Neuronal stem cell (in vitro differentiated cells): ENCODE measurements around the gene FTCD. TPM values are rescaled to one million over a fixed set of nuclear protein-coding genes. Genes with fewer than 3 reads are reported as not detected.

Experiments
- DNase-seq: peaks from one replicate; pipeline ENCODE4 v3.0.0-alpha.2; 2013; ENCODE audit warnings: low spot score
- H2AFZ ChIP-seq: one replicate; pipeline ENCODE4 v1.6.1; 2013; ENCODE audit warnings: mild to moderate bottlenecking, low read length, inconsistent platforms
- H2AK5ac ChIP-seq: 2 replicates; pipeline ENCODE4 v1.6.1; 2013; ENCODE audit warnings: low read depth, mild to moderate bottlenecking, inconsistent platforms, low read length, moderate library complexity, mixed read lengths
- H2BK120ac ChIP-seq: 2 replicates; pipeline ENCODE4 v1.6.1; 2013; ENCODE audit warnings: low read depth, mild to moderate bottlenecking, inconsistent platforms, low read length, moderate library complexity, mixed read lengths
- H2BK12ac ChIP-seq: one replicate; pipeline ENCODE4 v1.6.1; 2013; ENCODE audit warnings: low read length, inconsistent platforms
- H2BK15ac ChIP-seq: 2 replicates; pipeline ENCODE4 v1.6.1; 2013; ENCODE audit warnings: mild to moderate bottlenecking, low read length, inconsistent platforms, mixed read lengths
- H2BK5ac ChIP-seq: one replicate; pipeline ENCODE4 v1.6.1; 2013; ENCODE audit warnings: inconsistent platforms, mild to moderate bottlenecking, low read length, moderate library complexity
- H3K14ac ChIP-seq: one replicate; pipeline ENCODE4 v1.6.1; 2013; ENCODE audit warnings: low read length, inconsistent platforms
- H3K18ac ChIP-seq: 2 replicates; pipeline ENCODE4 v1.6.1; 2013; ENCODE audit warnings: low read length, inconsistent platforms
- H3K23ac ChIP-seq: 2 replicates; pipeline ENCODE4 v1.6.1; 2013; ENCODE audit warnings: low read depth, mild to moderate bottlenecking, mixed read lengths, low read length, inconsistent platforms; ENCODE audit not compliant: poor library complexity
- H3K27ac ChIP-seq: replicated peaks from 3 replicates; pipeline ENCODE4 v1.5.1; 2013; ENCODE audit warnings: low read length, inconsistent platforms
- H3K27me3 ChIP-seq, 3 experiments: 2 replicates each; pipeline ENCODE4 v1.6.1; 2013; ENCODE audit warnings: low read length in 3 of 3, mild to moderate bottlenecking in 2 of 3, inconsistent platforms in 1 of 3, low read depth in 1 of 3, mixed read lengths in 1 of 3, moderate library complexity in 1 of 3; ENCODE audit not compliant: control insufficient read depth in 3 of 3, insufficient read depth in 3 of 3
- H3K36me3 ChIP-seq, 2 donors: replicated peaks in 1 of 2; 2 replicates each; pipeline ENCODE4 v1.6.1; 2013; ENCODE audit warnings: low read length in 2 of 2; ENCODE audit not compliant: control insufficient read depth in 2 of 2, insufficient read depth in 2 of 2
- H3K4ac ChIP-seq: 2 replicates; pipeline ENCODE4 v1.6.1; 2013; ENCODE audit warnings: inconsistent platforms, mild to moderate bottlenecking, low read length, moderate library complexity
- H3K4me1 ChIP-seq, 2 donors: 1 replicate in 1 of 2; 2 replicates in 1 of 2; pipeline ENCODE4 v1.6.1; 2013; ENCODE audit warnings: low read length in 2 of 2, low read depth in 1 of 2; ENCODE audit not compliant: control insufficient read depth in 2 of 2, insufficient read depth in 1 of 2
- H3K4me2 ChIP-seq: one replicate; pipeline ENCODE4 v1.6.1; 2013; ENCODE audit warnings: mild to moderate bottlenecking, low read length, inconsistent platforms; ENCODE audit not compliant: insufficient read depth, poor library complexity, severe bottlenecking
- H3K4me3 ChIP-seq, 2 donors: 2 replicates each; pipeline ENCODE4 v1.5.1; 2013; ENCODE audit warnings: low read length in 2 of 2, mild to moderate bottlenecking in 2 of 2, inconsistent platforms in 1 of 2, moderate library complexity in 1 of 2
- H3K79me1 ChIP-seq: one replicate; pipeline ENCODE4 v1.6.1; 2013; ENCODE audit warnings: low read depth, mild to moderate bottlenecking, inconsistent platforms, low read length, moderate library complexity
- H3K9ac ChIP-seq: one replicate; pipeline ENCODE4 v1.6.1; 2013; ENCODE audit warnings: mild to moderate bottlenecking, low read depth, low read length, inconsistent platforms; ENCODE audit not compliant: poor library complexity
- H3K9me3 ChIP-seq, 2 donors: replicated peaks in 1 of 2; 2 replicates each; pipeline versions ENCODE3 to v1.6.1; 2013; ENCODE audit warnings: low read length in 2 of 2, mild to moderate bottlenecking in 2 of 2, inconsistent platforms in 1 of 2, low read depth in 1 of 2, mixed read lengths in 1 of 2, moderate library complexity in 1 of 2; ENCODE audit not compliant: control insufficient read depth in 2 of 2, insufficient read depth in 1 of 2
- H4K8ac ChIP-seq: one replicate; pipeline ENCODE4 v1.6.1; 2013; ENCODE audit warnings: low read depth, mild to moderate bottlenecking, inconsistent platforms, low read length, moderate library complexity
- H4K91ac ChIP-seq: one replicate; pipeline ENCODE4 v1.6.1; 2013; ENCODE audit warnings: low read length, low read depth, mild to moderate bottlenecking, inconsistent platforms; ENCODE audit not compliant: poor library complexity
- whole genome bisulfite sequencing, 2 donors: extraction: QIAGEN DNeasy Blood & Tissue Kit; methylation state at CpG; one replicate each; pipeline ENCODE4 v1.1.7; 2013; ENCODE audit warnings: missing lambda C conversion rate in 2 of 2, mixed read lengths in 1 of 2; ENCODE audit not compliant: insufficient read length in 2 of 2, insufficient replicate concordance in 1 of 2; ENCODE audit errors: extremely low coverage in 2 of 2; 5-methylcytosine and 5-hydroxymethylcytosine counted together
- polyA plus RNA-seq, 2 experiments: library from polyadenylated mRNA; stranded (reverse); fragments of 200-250 nt; gene quantifications; one replicate each; pipeline ENCODE4 v1.2.3, GENCODE V29; 2013

Gene FTCD, protein sequence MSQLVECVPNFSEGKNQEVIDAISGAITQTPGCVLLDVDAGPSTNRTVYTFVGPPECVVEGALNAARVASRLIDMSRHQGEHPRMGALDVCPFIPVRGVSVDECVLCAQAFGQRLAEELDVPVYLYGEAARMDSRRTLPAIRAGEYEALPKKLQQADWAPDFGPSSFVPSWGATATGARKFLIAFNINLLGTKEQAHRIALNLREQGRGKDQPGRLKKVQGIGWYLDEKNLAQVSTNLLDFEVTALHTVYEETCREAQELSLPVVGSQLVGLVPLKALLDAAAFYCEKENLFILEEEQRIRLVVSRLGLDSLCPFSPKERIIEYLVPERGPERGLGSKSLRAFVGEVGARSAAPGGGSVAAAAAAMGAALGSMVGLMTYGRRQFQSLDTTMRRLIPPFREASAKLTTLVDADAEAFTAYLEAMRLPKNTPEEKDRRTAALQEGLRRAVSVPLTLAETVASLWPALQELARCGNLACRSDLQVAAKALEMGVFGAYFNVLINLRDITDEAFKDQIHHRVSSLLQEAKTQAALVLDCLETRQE
- 2.1 TPM for polyA plus RNA-seq (2013, experiment 1 of 2)
- 2.0 TPM for polyA plus RNA-seq (2013, experiment 2 of 2)

DNA sequence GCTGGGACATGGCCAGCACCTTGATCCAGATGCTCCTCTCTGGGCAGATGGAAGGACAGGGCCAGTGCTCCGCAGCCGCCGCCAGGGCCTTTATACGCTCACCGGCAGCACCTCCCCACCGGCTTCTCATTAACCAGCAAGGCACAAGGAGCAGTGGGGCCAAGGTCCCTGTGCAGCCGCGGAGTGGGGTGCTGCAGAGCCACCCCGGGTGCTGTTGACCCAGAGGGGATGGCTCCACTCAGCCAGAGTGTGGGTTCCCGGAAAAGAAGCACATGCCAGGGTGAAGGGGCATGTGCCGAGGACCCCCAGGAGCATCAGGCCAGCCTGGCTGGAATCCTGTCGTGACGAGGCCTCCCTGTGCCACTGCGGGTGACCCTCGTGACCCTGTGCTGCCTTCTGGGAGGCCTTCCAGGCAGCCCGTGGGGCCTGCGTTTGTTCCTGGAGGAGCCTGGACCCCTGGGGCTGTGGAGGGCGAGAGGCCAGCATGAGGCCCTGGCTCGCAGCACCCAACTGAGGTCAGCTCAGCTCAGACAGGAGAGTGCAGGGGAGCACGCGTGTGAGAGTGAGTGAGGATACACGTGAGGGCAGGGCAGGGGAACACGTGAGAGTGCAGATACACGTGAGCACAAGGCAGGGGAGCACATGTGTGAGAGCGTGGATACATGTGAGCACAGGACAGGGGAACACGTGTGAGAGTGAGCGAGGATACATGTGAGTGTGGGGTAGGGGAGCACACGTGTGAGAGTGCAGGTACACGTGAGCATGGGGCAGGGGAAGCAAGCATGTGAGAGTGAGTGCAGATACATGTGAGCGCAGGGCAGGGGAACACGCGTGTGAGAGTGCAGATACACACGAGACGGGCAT is at the start of gene FTCD:
Gene FTCD, minus strand, starts transcription at position 66 of the 864 bp plus-strand sequence. Its CDS starts 56 bp downstream, at position 10.
- Histone ChIP-seq H2BK120ac (no peak within 1 kb of the TSS), H3K4me3 (peak within 1 kb of the TSS in 1 of 2 donors; percentile 33), H3K4me1 (peaks cover 15 to 25% of the 10 kb centered on the region in 2 donors), H2BK15ac (peak within 1 kb of the TSS; percentile 97), H3K4ac (peak within 1 kb of the TSS; percentile 84), H4K91ac (peak within 1 kb of the TSS; percentile 43), H3K27me3 (no peaks in the 10 kb centered on the region), H3K36me3 (peaks cover 0 to 4% of the 10 kb centered on the region in 2 donors), H2BK5ac (peak within 1 kb of the TSS; percentile 90), H2AFZ (no peak within 1 kb of the TSS), H3K18ac (peak within 1 kb of the TSS; percentile 87), H3K4me2 (no peak within 1 kb of the TSS), H4K8ac (peak within 1 kb of the TSS; percentile 96), H3K79me1 (peaks cover 6% of the 10 kb centered on the region), H3K9ac (peak within 1 kb of the TSS; percentile 80), H3K27ac (no peak within 1 kb of the TSS), H2BK12ac (peak within 1 kb of the TSS; percentile 82), H3K14ac (peak within 1 kb of the TSS; percentile 97), H2AK5ac (peak within 1 kb of the TSS; percentile 95), H3K9me3 (peaks cover 0 to 3% of the 10 kb centered on the region in 2 donors), H3K23ac (peak within 1 kb of the TSS; percentile 50)
- WGBS, 2 donors = no CpG with 5 or more reads among the region's 34 CpGs
- DNase-seq = no peak

DNA sequence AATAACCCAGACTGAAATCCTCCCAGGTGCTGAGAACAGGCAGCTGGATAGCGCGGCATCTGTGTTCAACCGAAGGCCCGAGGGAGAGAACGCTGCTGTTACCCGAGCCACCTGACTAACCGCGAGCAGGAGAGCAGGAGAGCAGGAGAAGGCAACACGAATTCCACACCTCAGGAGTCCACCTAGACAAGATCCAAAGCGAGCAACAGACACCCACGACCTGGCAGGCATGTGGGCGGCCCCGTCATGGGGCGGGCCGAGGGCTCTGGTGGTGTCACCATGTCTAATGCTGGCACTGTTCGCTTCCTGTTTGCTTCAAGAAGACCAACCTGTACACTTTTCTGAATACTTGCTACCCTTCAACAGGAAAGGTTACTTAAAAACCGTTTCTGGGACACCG is 49.8 kb upstream of the FTCD start:
- WGBS, 2 donors = no CpG with 5 or more reads among the region's 18 CpGs
- H3K9me3 ChIP-seq = peaks cover 5 to 8% of the 10 kb centered on the region in 2 donors
- no peak for DNase-seq

DNA sequence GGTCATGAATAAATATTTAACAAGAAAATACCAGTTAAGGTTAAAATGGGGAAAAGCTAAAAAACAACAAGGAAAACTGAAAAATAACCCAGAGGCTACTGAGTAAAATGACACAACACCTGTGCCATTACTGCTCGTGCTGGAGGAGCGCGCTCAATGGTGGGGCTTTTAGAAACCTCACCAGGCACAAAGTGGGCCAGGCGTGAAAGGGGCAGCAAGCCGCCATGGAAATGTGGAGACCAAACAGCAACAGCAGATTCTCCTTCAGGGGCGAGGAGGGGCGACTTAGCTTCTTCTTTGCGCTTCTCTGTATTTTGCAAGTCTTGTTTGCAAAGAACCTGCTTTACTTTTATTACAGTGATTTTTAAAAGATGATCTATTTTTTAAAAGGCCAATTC is 47.8 kb upstream of the FTCD start:
- Histone ChIP-seq H2BK15ac (no peak overlapping the region), H3K4me2 (no peak overlapping the region), H2BK12ac (no peak overlapping the region), H3K36me3 (peaks cover 53 to 91% of the 10 kb centered on the region in 2 donors), H3K27ac (peak overlapping the region; percentile 23), H3K27me3 (no peaks in the 10 kb centered on the region), H3K18ac (no peak overlapping the region), H3K4ac (no peak overlapping the region), H2BK120ac (no peak overlapping the region), H3K4me1 (peaks cover 0 to 8% of the 10 kb centered on the region in 2 donors), H3K14ac (no peak overlapping the region), H4K8ac (no peak overlapping the region), H3K9ac (no peak overlapping the region), H3K79me1 (peaks cover 6% of the 10 kb centered on the region), H3K4me3 (no peak overlapping the region), H3K23ac (no peak overlapping the region), H2BK5ac (no peak overlapping the region), H2AFZ (no peak overlapping the region), H2AK5ac (no peak overlapping the region), H3K9me3 (peaks cover 5 to 17% of the 10 kb centered on the region in 2 donors), H4K91ac (no peak overlapping the region)
- no CpG with 5 or more reads among the region's 8 CpGs for WGBS, 2 donors
- no peak for DNase-seq

More for the DNA sequence above, 49.8 kb upstream of the FTCD start:
- Histone ChIP-seq H3K79me1 (peaks cover 7% of the 10 kb centered on the region), H3K27me3 (no peaks in the 10 kb centered on the region), H4K8ac (no peak overlapping the region), H3K18ac (no peak overlapping the region), H3K9ac (no peak overlapping the region), H3K4me3 (no peak overlapping the region), H2BK15ac (no peak overlapping the region), H2BK120ac (no peak overlapping the region), H2BK5ac (no peak overlapping the region), H3K4me2 (no peak overlapping the region), H3K14ac (no peak overlapping the region), H2BK12ac (no peak overlapping the region), H3K4me1 (peaks cover 0 to 8% of the 10 kb centered on the region in 2 donors), H2AFZ (no peak overlapping the region), H3K27ac (no peak overlapping the region), H2AK5ac (no peak overlapping the region), H4K91ac (no peak overlapping the region), H3K4ac (no peak overlapping the region), H3K23ac (peak overlapping the region; percentile 10), H3K36me3 (peaks cover 59 to 88% of the 10 kb centered on the region in 2 donors)
